ENCODE measurements around the gene TEX2. TPM values are rescaled to one million over a fixed set of nuclear protein-coding genes. Genes with fewer than 3 reads are reported as not detected.

TEX2 gene
- total and polyA plus RNA-seq, 2 of the 13 experiments (the other 11 are each of a cell fraction or from before 2014, with no cell fraction given), result 21.4 to 37.7 TPM

DNA sequence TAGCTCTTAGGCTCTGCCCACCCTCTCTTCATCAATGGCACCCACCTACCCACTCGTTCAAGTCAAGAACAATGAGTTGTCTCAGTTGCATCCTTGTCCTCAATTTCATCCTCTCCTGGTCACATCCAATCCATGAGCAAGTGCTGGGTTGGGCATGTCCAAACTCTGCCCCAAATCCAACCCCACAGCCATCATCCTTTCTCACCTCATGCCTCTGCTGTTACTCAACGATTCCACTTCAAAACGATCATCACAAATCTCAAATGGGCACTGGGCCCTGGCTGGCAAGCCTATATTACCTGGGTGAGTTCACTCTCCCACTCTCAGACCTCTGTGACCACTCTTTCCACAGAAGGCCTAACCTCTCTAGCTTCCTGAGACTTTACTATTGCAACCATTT lies 12.0 kb upstream of the TEX2 start:
- Histone ChIP-seq H2AFZ (ENCODE audit: low read length) (no peak overlapping the region), H3K4me3 (replicated peaks in 1 of 3; ENCODE audit: insufficient read depth in 1 of 3, low read depth in 2 of 3, low read length in 3 of 3) (no peak overlapping the region), H3K36me3 (replicated peaks in 1 of 2; ENCODE audit: control insufficient read depth in 1 of 2, insufficient read depth in 2 of 2, low read length in 2 of 2) (no peaks in the 10 kb centered on the region), H3K27ac (ENCODE audit: extremely low read length, insufficient read depth, low read length) (no peak overlapping the region), H4K20me1 (ENCODE audit: insufficient read depth, low read length) (no peaks in the 10 kb centered on the region), H3K27me3 (ENCODE audit: control insufficient read depth in 1 of 2, insufficient read depth in 2 of 2, low read length in 2 of 2) (peaks cover 0 to 5% of the 10 kb centered on the region in 2 experiments; a peak in 1 of 5 replicates), H3K79me2 (ENCODE audit: insufficient read depth, low read length) (no peaks in the 10 kb centered on the region), H3K9ac (ENCODE audit: insufficient read depth, low read depth, low read length) (no peak overlapping the region), H3K9me3 (ENCODE audit: low read length) (peaks cover 6% of the 10 kb centered on the region; the same call in 1 of the 2 replicates), H3K4me2 (ENCODE audit: low read depth, low read length) (no peak overlapping the region), H3K4me1 (ENCODE audit: insufficient read depth, low read length) (peaks cover 28% of the 10 kb centered on the region)
- no TSS peak for BruUV-seq (replicated peaks)
- CTCF ChIA-PET (ENCODE audit: low intra/inter-chr PET ratio, low total read pairs), result no interaction called here
- FAIRE-seq, result no peak
- in situ Hi-C loops (cut with HindIII; ENCODE audit: extremely low pct_ligation_motif_present, low pct_unique_long_range_greater_than_20kb) (no loop called here), intact Hi-C loops (cut with micrococcal nuclease; ENCODE audit: unreplicated experiment) (no loop called here)
- DNase-seq (ENCODE audit: low spot score), result no peak
- TF ChIP-seq, protein P1, sequence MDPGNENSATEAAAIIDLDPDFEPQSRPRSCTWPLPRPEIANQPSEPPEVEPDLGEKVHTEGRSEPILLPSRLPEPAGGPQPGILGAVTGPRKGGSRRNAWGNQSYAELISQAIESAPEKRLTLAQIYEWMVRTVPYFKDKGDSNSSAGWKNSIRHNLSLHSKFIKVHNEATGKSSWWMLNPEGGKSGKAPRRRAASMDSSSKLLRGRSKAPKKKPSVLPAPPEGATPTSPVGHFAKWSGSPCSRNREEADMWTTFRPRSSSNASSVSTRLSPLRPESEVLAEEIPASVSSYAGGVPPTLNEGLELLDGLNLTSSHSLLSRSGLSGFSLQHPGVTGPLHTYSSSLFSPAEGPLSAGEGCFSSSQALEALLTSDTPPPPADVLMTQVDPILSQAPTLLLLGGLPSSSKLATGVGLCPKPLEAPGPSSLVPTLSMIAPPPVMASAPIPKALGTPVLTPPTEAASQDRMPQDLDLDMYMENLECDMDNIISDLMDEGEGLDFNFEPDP (CRISPR knock-in tag; conservative IDR thresholded peaks at IDR 0.05), result no peak
- TF ChIP-seq, protein P2, sequence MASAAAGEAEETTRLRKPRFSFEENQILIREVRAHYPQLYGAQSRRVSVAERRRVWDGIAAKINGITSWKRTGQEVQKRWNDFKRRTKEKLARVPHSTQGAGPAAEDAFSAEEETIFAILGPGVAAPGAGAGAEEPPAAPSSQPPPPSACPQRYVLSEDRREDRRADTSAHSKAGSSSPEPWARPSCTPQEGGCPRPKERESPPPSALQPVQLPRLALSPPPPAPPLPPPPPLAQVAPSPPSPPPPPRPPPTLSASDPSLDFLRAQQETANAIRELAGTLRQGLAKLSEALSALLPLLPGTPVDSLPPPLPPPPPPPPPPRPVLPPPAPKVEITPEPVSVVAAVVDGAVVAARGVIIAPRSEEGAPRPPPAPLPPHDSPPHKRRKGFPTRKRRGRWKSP (CRISPR knock-in tag; IDR thresholded peaks at IDR 0.05), result no peak
- ATAC-seq, result no peak
- 0% methylated on average over 3 of the region's 3 CpGs for WGBS (ENCODE audit: low lambda C conversion rate)
- POLR2A ChIA-PET, result no interaction called here

DNA sequence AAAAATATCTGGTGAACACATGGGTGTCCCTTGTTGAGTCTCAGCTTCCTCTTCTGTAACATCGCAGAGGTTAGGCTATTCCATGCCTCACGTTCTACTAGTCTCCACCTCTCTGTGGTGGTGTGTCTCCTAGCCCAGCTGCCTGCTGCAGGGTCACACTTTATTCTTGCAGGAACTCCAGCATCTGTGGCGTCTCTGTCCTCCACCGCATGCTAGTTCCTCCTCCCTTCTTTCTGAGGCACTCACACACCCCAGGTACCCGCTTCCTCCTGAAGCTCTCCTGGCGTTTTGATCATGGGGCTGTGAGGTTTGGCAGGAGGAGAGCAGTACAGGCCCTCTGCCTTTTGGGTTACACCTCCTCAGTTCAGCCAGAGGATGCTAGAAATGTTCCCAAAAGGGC lies 9.9 kb upstream of the TEX2 start:
- 31% methylated on average over 6 of the region's 6 CpGs for WGBS (ENCODE audit: low lambda C conversion rate)
- TF ChIP-seq ZSCAN12 (CRISPR knock-in tag; IDR thresholded peaks at IDR 0.05), result no peak
- TF ChIP-seq, protein P3, sequence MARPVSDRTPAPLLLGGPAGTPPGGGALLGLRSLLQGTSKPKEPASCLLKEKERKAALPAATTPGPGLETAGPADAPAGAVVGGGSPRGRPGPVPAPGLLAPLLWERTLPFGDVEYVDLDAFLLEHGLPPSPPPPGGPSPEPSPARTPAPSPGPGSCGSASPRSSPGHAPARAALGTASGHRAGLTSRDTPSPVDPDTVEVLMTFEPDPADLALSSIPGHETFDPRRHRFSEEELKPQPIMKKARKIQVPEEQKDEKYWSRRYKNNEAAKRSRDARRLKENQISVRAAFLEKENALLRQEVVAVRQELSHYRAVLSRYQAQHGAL (CRISPR knock-in tag; IDR thresholded peaks at IDR 0.05; ENCODE audit: not compliant biosample characterization), result no peak
- no peak for TF ChIP-seq WIZ (CRISPR knock-in tag; IDR thresholded peaks at IDR 0.05)
- no peak for TF ChIP-seq BHLHE40 (IDR thresholded peaks at IDR 0.05; ENCODE audit: low read length)
- TF ChIP-seq ZFP90 (CRISPR knock-in tag; IDR thresholded peaks at IDR 0.05; ENCODE audit: borderline replicate concordance), result no peak
- TF ChIP-seq PAXIP1 (CRISPR knock-in tag; conservative IDR thresholded peaks at IDR 0.05), result no peak
- TF ChIP-seq, protein P4, sequence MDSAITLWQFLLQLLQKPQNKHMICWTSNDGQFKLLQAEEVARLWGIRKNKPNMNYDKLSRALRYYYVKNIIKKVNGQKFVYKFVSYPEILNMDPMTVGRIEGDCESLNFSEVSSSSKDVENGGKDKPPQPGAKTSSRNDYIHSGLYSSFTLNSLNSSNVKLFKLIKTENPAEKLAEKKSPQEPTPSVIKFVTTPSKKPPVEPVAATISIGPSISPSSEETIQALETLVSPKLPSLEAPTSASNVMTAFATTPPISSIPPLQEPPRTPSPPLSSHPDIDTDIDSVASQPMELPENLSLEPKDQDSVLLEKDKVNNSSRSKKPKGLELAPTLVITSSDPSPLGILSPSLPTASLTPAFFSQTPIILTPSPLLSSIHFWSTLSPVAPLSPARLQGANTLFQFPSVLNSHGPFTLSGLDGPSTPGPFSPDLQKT (CRISPR knock-in tag; IDR thresholded peaks at IDR 0.05; ENCODE audit: borderline replicate concordance), result no peak

More for the DNA sequence above, 9.9 kb upstream of the TEX2 start:
- ATAC-seq, result no peak
- Histone ChIP-seq H3K4me2 (ENCODE audit: low read depth, low read length) (no peak overlapping the region), H3K4me1 (ENCODE audit: insufficient read depth, low read length) (peaks cover 29% of the 10 kb centered on the region), H3K9ac (ENCODE audit: insufficient read depth, low read depth, low read length) (no peak overlapping the region), H3K4me3 (replicated peaks in 1 of 3; ENCODE audit: insufficient read depth in 1 of 3, low read depth in 2 of 3, low read length in 3 of 3) (no peak overlapping the region), H3K9me3 (ENCODE audit: low read length) (peaks cover 6% of the 10 kb centered on the region; the same call in 1 of the 2 replicates), H3K79me2 (ENCODE audit: insufficient read depth, low read length) (no peaks in the 10 kb centered on the region), H3K27me3 (ENCODE audit: control insufficient read depth in 1 of 2, insufficient read depth in 2 of 2, low read length in 2 of 2) (peaks cover 1 to 18% of the 10 kb centered on the region in 2 experiments; a peak in 3 of 5 replicates), H3K36me3 (replicated peaks in 1 of 2; ENCODE audit: control insufficient read depth in 1 of 2, insufficient read depth in 2 of 2, low read length in 2 of 2) (no peaks in the 10 kb centered on the region), H3K27ac (ENCODE audit: extremely low read length, insufficient read depth, low read length) (no peak overlapping the region), H2AFZ (ENCODE audit: low read length) (no peak overlapping the region), H4K20me1 (ENCODE audit: insufficient read depth, low read length) (no peaks in the 10 kb centered on the region)
- ChIA-PET CTCF (ENCODE audit: low intra/inter-chr PET ratio, low total read pairs) (no interaction called here), POLR2A (interaction anchor here (1.3 to 1.7 kb wide), 2 partner anchors 10 to 127 kb away, joined by 4 to 10 read pairs; partner anchors contain the start of gene TEX2)
- in situ Hi-C loops (cut with HindIII; ENCODE audit: extremely low pct_ligation_motif_present, low pct_unique_long_range_greater_than_20kb), result no loop called here
- no TSS peak for BruUV-seq (replicated peaks)
- no peak for DNase-seq (ENCODE audit: low spot score)
- intact Hi-C loops (cut with micrococcal nuclease; ENCODE audit: unreplicated experiment), result no loop called here
- no peak for FAIRE-seq

Data from HepG2 (cell line).